Panc1 (cell line): ENCODE measurements around the gene PODNL1. TPM values are rescaled to one million over a fixed set of nuclear protein-coding genes. Genes with fewer than 3 reads are reported as not detected.

Experiments used
- ATAC-seq: fragments of 200-7000 bp; cut with Tn5 transposase; 2 replicates; pipeline ENCODE4 v1.9.1; 2020; ENCODE audit warnings: mild to moderate bottlenecking, moderate library complexity
- BruUV-seq: library from RNA; stranded (reverse); fragments of 400-500 nt; replicated peaks from 2 replicates; lab custom pipeline; 2021; lab: Mats Ljungman, UMichigan
- CTCF ChIA-PET: fragments of 300-600 bp; sonication (Branson Sonifier 250); formaldehyde crosslinking; loops from one replicate; lab custom pipeline; 2022; ENCODE audit warnings: antibody characterized with exemption; lab: Charles Lee
- POLR2A ChIA-PET: fragments of 300-600 bp; sonication (Branson Sonifier 250); formaldehyde crosslinking; loops from one replicate; lab custom pipeline; 2022; ENCODE audit warnings: antibody characterized with exemption; lab: Charles Lee
- DNase-seq: peaks from one replicate; pipeline ENCODE4 v3.0.0-alpha.2; 2010; ENCODE audit warnings: low read depth, low spot score
- H3K27ac ChIP-seq: 2 replicates; pipeline ENCODE4 v1.5.1; 2011; ENCODE audit warnings: mild to moderate bottlenecking, low read length, inconsistent platforms
- H3K27me3 ChIP-seq: fragments of 200-500 bp; sonication (Bioruptor generic); 2 replicates; pipeline ENCODE4 v1.6.0; 2014; ENCODE audit warnings: low read length, inconsistent platforms; ENCODE audit not compliant: control insufficient read depth, insufficient read depth
- H3K36me3 ChIP-seq: fragments of 200-500 bp; sonication (Bioruptor generic); 2 replicates; pipeline ENCODE4 v1.5.1; 2014; ENCODE audit warnings: inconsistent platforms, mild to moderate bottlenecking, low read length, moderate library complexity; ENCODE audit not compliant: control insufficient read depth, insufficient read depth
- H3K4me1 ChIP-seq: 2 replicates; pipeline ENCODE4 v1.5.1; 2011; ENCODE audit warnings: inconsistent platforms, mild to moderate bottlenecking, low read length, moderate library complexity; ENCODE audit not compliant: control insufficient read depth, insufficient read depth
- H3K4me3 ChIP-seq, 2 experiments: 2 replicates each; pipeline ENCODE4 v1.5.1; 2011 to 2012; ENCODE audit warnings: low read depth in 2 of 2, low read length in 2 of 2, mild to moderate bottlenecking in 2 of 2, inconsistent platforms in 1 of 2, moderate library complexity in 1 of 2
- H3K9me3 ChIP-seq: fragments of 200-500 bp; sonication (Bioruptor generic); 2 replicates; pipeline ENCODE4 v1.5.1; 2014; ENCODE audit warnings: low read depth, mild to moderate bottlenecking, inconsistent platforms, low read length, moderate library complexity; ENCODE audit not compliant: control insufficient read depth, insufficient read depth
- CTCF ChIP-seq: fragments of 450-650 bp; IDR thresholded peaks from 2 replicates; pipeline ENCODE4 v1.5.1; 2017; ENCODE audit warnings: mild to moderate bottlenecking
- POLR2AphosphoS5 ChIP-seq: IDR thresholded peaks from 2 replicates; pipeline ENCODE4 v1.6.1; 2012; ENCODE audit warnings: mild to moderate bottlenecking, low read depth, low read length, moderate library complexity
- REST ChIP-seq, 2 experiments: IDR thresholded peaks; 2 replicates each; pipeline ENCODE4 v1.6.1; 2011 to 2012; ENCODE audit warnings: low read depth in 2 of 2, control low read depth in 1 of 2, low read length in 1 of 2, mild to moderate bottlenecking in 1 of 2, moderate library complexity in 1 of 2; ENCODE audit not compliant: insufficient read depth in 1 of 2
- SIN3A ChIP-seq: IDR thresholded peaks from 2 replicates; pipeline ENCODE4 v1.6.1; 2012; ENCODE audit warnings: low read depth, mild to moderate bottlenecking, low read length, moderate library complexity, borderline replicate concordance; ENCODE audit not compliant: insufficient read depth
- TCF7L2 ChIP-seq: IDR thresholded peaks from 2 replicates; pipeline ENCODE4 v1.6.1; 2011; ENCODE audit warnings: mild to moderate bottlenecking, low read depth, low read length, inconsistent platforms
- in situ Hi-C: cut with HindIII; loops from 2 replicates; pipeline ENCODE4 v1.10.0; 2016; ENCODE audit warnings: low sequenced_read_pairs, low pct_unique_long_range_greater_than_20kb
- intact Hi-C: fragments of 100-400 bp; cut with micrococcal nuclease; formaldehyde crosslinking; loops from one replicate; pipeline ENCODE4 v1.10.0; 2022; ENCODE audit not compliant: unreplicated experiment
- total RNA-seq: library from RNA; stranded (reverse); gene quantifications from one replicate; pipeline ENCODE4 v1.2.1, GENCODE V29; 2021; ENCODE audit not compliant: unreplicated experiment

The PODNL1 gene
- total RNA-seq, 1 experiment from 2014 or later, result 1.4 TPM

- Histone ChIP-seq H3K27ac (no peak overlapping the region), H3K4me1 (no peaks in the 10 kb centered on the region), H3K27me3 (no peaks in the 10 kb centered on the region), H3K4me3 (no peak overlapping the region), H3K9me3 (no peaks in the 10 kb centered on the region), H3K36me3 (no peaks in the 10 kb centered on the region; the same call in 1 of the 2 replicates)
- TF ChIP-seq POLR2AphosphoS5 (no peak), SIN3A (no peak), CTCF (no peak; the same call in 1 of the 2 replicates), REST (IDR thresholded peaks at IDR 0.05; ENCODE audit: insufficient read depth in 1 of 2, low read depth in 2 of 2, low read length in 1 of 2) (no peak), TCF7L2 (no peak)
- ChIA-PET POLR2A (no interaction called here), CTCF (no interaction called here)
- BruUV-seq, result no TSS peak
- in situ Hi-C loops, result no loop called here
- ATAC-seq, result no peak
- intact Hi-C loops, result no loop called here
- no peak for DNase-seq
Measured at GRCh38 chr19:13902993-13903555, 35.1 kb downstream of the PODNL1 start.

- DNase-seq (no peak), ATAC-seq (no peak)
- CTCF ChIA-PET, result no interaction called here
- in situ Hi-C loops (no loop called here), intact Hi-C loops (no loop called here)
- Histone ChIP-seq H3K9me3 (no peaks in the 10 kb centered on the region), H3K27me3 (no peaks in the 10 kb centered on the region), H3K36me3 (no peaks in the 10 kb centered on the region), H3K4me3 (no peak overlapping the region), H3K4me1 (no peaks in the 10 kb centered on the region), H3K27ac (no peak overlapping the region)
- no TSS peak for BruUV-seq
- POLR2A ChIA-PET, result interaction anchor here (0.6 kb wide), 1 partner anchor 60 kb away, joined by 5 read pairs; no protein-coding TSS in a partner anchor
- TF ChIP-seq CTCF, result no peak
- TF ChIP-seq TCF7L2, result no peak
- no peak for TF ChIP-seq REST (IDR thresholded peaks at IDR 0.05; ENCODE audit: insufficient read depth in 1 of 2, low read depth in 2 of 2, low read length in 1 of 2)
- TF ChIP-seq POLR2AphosphoS5, result no peak
- TF ChIP-seq SIN3A, result no peak
Measured at GRCh38 chr19:13899912-13900584, 38.2 kb downstream of the PODNL1 start.
